Measurements from ENCODE around the gene IDNK. TPM values are rescaled to one million over a fixed set of nuclear protein-coding genes. Genes with fewer than 3 reads are reported as not detected.

IDNK gene
- total and polyA plus RNA-seq, 2 of the 8 experiments (the other 6 are each of a cell fraction or from before 2014, with no cell fraction given): 0.29 to 0.48 TPM

GRCh38 chr9:83622433-83622938 lies 457 bp upstream of the IDNK start:
- H3K27me3 ChIP-seq (replicated peaks in 1 of 4; ENCODE audit: control insufficient read depth in 3 of 4, extremely low read depth in 1 of 4, insufficient read depth in 3 of 4, low read length in 3 of 4): no peaks in the 10 kb centered on the region; a peak in 1 of 7 replicates
- H2BK5ac ChIP-seq (ENCODE audit: low read depth, low read length): no peak overlapping the region
- POLR2A ChIA-PET (ENCODE audit: partially characterized antibody): interaction anchor here (0.6 to 1.2 kb wide), 4 partner anchors 9 to 358 kb away, joined by 3 to 4 read pairs (median 4); partner anchors contain the start of genes HNRNPK and RMI1
- DNase-seq (ENCODE audit: low read depth in 1 of 2, low spot score in 2 of 2): no peak
- peaks cover 0 to 2% (median 0%) of the 10 kb centered on the region in 4 experiments; a peak in 3 of 7 replicates for H3K4me1 ChIP-seq (replicated peaks in 1 of 4; ENCODE audit: control insufficient read depth in 3 of 4, insufficient read depth in 4 of 4, low read length in 3 of 4)
- no peak overlapping the region for H2BK20ac ChIP-seq (ENCODE audit: low read length)
- CTCF ChIA-PET (ENCODE audit: partially characterized antibody): interaction anchor here (2.4 to 2.9 kb wide), 5 partner anchors 15 to 292 kb away, joined by 6 to 44 read pairs (median 9); no protein-coding TSS in a partner anchor
- H3K4ac ChIP-seq (replicated peaks; ENCODE audit: insufficient read length, low read depth, low read length): no peak overlapping the region
- peak overlapping the region; percentile 73 to 74 (median 74) for H3K4me3 ChIP-seq (ENCODE audit: extremely low read depth in 1 of 4, insufficient read depth in 2 of 4, low read depth in 3 of 4, low read length in 4 of 4)
- FAIRE-seq: no peak
- H4K5ac ChIP-seq (ENCODE audit: insufficient read length, low read depth, low read length): no peak overlapping the region
- TF ChIP-seq ZNF274 (IDR thresholded peaks at IDR 0.05; ENCODE audit: borderline replicate concordance, extremely low read depth, low read length) (no peak), SUZ12 (IDR thresholded peaks at IDR 0.05; ENCODE audit: low read length) (no peak), YY1 (IDR thresholded peaks at IDR 0.05; ENCODE audit: low read depth, low read length) (peak; percentile 77), TAF1 (IDR thresholded peaks at IDR 0.05; ENCODE audit: low read depth, low read length) (0 out of 2 replicates have a peak, but pooled peaks have one; percentile 32), MAFK (IDR thresholded peaks at IDR 0.05; ENCODE audit: low read depth, low read length) (no peak)
- peaks cover 5% of the 10 kb centered on the region; the same call in 1 of the 2 replicates for H3K23me2 ChIP-seq (ENCODE audit: low read depth, low read length)
- no peak overlapping the region for H4K91ac ChIP-seq (replicated peaks; ENCODE audit: insufficient read length, low read length)
- no peak overlapping the region for H2AFZ ChIP-seq (ENCODE audit: low read length)
- no peak overlapping the region for H3K56ac ChIP-seq (replicated peaks; ENCODE audit: insufficient read length, low read depth, low read length)
- H3K27ac ChIP-seq (ENCODE audit: low read depth, low read length): no peak overlapping the region
- 0 out of 2 replicates have a peak overlapping the region, but pooled peaks have one; percentile 61 for H2BK15ac ChIP-seq (ENCODE audit: low read length)
- no peaks in the 10 kb centered on the region for H3K36me3 ChIP-seq (ENCODE audit: control insufficient read depth in 2 of 4, insufficient read depth in 4 of 4, low read length in 3 of 4)
- H4K8ac ChIP-seq (ENCODE audit: extremely low read depth, insufficient read depth, low read length): no peak overlapping the region
- H4K20me1 ChIP-seq (replicated peaks in 1 of 2; ENCODE audit: control insufficient read depth in 1 of 2, insufficient read depth in 2 of 2, low read length in 2 of 2): no peaks in the 10 kb centered on the region
- H2BK120ac ChIP-seq (replicated peaks; ENCODE audit: low read depth, low read length): no peak overlapping the region
- no peak overlapping the region for H2AK5ac ChIP-seq (ENCODE audit: low read depth, low read length)
- no peak overlapping the region for H3K14ac ChIP-seq (ENCODE audit: insufficient read length)
- H3K79me2 ChIP-seq (ENCODE audit: control insufficient read depth in 1 of 2, insufficient read depth in 2 of 2, low read length in 2 of 2): no peaks in the 10 kb centered on the region
- no peak overlapping the region for H2BK12ac ChIP-seq (ENCODE audit: low read depth, low read length)
- peak overlapping the region; percentile 68 to 84 for H3K4me2 ChIP-seq (ENCODE audit: insufficient read depth in 1 of 2, low read depth in 2 of 2, low read length in 2 of 2)
- no peak overlapping the region for H3K18ac ChIP-seq (ENCODE audit: extremely low read depth, low read length)
- peak overlapping the region in 3 of 4 experiments; percentile 38 to 64 (median 58); a peak in 3 of 7 replicates for H3K9ac ChIP-seq (replicated peaks in 1 of 4; ENCODE audit: extremely low read depth in 1 of 4, low read depth in 3 of 4, low read length in 3 of 4)
- no peaks in the 10 kb centered on the region for H3K9me3 ChIP-seq (ENCODE audit: insufficient read depth in 2 of 2, low read depth in 1 of 2, low read length in 1 of 2)
- H3K23ac ChIP-seq (ENCODE audit: insufficient read length): no peak overlapping the region
- H3K79me1 ChIP-seq (ENCODE audit: low read depth, low read length): no peaks in the 10 kb centered on the region
- 19% methylated on average over 21 of the region's 21 CpGs; no CpG with 5 or more reads in 1 of the 2 experiments for WGBS, 2 experiments (ENCODE audit: extremely low coverage in 1 of 2, insufficient coverage in 1 of 2, insufficient read length in 1 of 2, insufficient replicate concordance in 2 of 2, low coverage in 1 of 2, low lambda C conversion rate in 2 of 2, missing lambda C conversion rate in 1 of 2)

Data from H1 (cell line).